ENCODE data around the gene IL1RL2. TPM values are rescaled to one million over a fixed set of nuclear protein-coding genes. Genes with fewer than 3 reads are reported as not detected.

Gene IL1RL2
- total and polyA plus RNA-seq, 2 of the 8 experiments (the other 6 are each of a cell fraction or from before 2014, with no cell fraction given), result not detected

- no peak for TF ChIP-seq SIN3A (conservative IDR thresholded peaks at IDR 0.05 in 1 of 2, IDR thresholded peaks at IDR 0.05 in 1 of 2; ENCODE audit: low read depth in 1 of 2, low read length in 2 of 2)
- TF ChIP-seq HDAC6 (IDR thresholded peaks at IDR 0.05; ENCODE audit: low read depth, low read length), result no peak
- TF ChIP-seq GABPA (IDR thresholded peaks at IDR 0.05; ENCODE audit: borderline replicate concordance, insufficient read depth, low read length), result no peak
- TF ChIP-seq POU5F1 (IDR thresholded peaks at IDR 0.05; ENCODE audit: low read depth, low read length), result no peak
- TF ChIP-seq SP4 (IDR thresholded peaks at IDR 0.05; ENCODE audit: low read length), result no peak
- TF ChIP-seq ZNF274 (IDR thresholded peaks at IDR 0.05; ENCODE audit: borderline replicate concordance, extremely low read depth, low read length), result no peak
- TF ChIP-seq TEAD4 (IDR thresholded peaks at IDR 0.05; ENCODE audit: low read depth, low read length), result no peak
Measured at GRCh38 chr2:102241616-102242305, 54.9 kb downstream of the IL1RL2 start (continued).
